ENCODE data around the gene ELOVL6.
"Not testable (repeated sequence)": the region's sequence is repeated elsewhere in the genome, so short reads cannot be mapped to it uniquely, and the experiment has no call there.

Gene ELOVL6

DNA sequence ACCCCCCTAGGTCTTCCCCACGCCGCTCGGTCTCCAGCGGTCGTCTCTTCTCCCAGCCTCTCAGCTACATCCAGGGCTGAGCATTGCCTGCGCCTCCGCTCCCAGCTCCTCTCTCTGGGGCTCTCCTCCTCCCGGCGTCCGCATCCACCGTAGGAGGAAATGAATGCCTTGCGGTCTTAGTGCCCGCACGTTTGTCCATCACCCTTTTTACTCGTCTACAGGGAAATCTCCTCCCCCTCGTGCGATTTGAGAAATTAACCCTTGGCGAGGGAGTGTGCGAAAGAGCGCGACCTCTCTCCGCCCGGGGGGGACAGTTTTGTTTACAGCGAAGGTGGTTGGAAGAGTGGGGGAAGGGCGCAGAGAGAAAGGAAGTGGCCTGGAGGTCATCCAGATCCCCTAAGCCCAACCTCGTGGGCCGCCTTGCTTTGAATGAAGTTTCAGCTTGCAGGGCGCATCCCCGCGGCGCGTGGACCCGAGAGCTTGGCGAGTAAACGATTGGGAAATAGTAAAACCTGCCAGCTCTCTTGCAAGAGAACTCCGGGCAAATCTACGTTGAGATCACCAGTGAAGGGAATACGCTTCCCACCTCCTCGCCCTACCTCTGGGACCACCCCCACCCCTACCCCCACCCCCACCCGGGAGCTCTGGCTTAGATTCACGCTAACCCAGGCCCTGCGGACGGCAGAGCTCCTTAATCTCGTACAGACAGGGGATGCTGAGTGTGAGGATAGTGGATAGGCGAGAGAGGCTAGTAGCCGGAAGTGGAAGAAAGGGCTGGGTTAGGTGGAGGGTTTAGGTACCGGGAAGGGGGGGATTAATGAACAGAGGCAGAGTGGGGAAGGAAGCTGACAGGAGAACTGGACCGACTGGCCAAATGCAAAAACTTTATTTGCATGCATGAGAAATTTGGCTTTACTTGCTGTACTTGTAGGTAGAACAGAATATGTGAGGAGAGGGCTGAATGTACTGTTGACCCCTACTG, at the start of gene ELOVL6:
ELOVL6 (minus strand) TSS at position 181 of the 982 bp plus-strand sequence. CDS start 280 bp downstream, outside the sequence.
- peak; percentile 80 for DNase-seq

- DNase-seq: no peak
Observed at GRCh38 chr4:110248100-110248499, 49.7 kb upstream of the ELOVL6 start.

DNA sequence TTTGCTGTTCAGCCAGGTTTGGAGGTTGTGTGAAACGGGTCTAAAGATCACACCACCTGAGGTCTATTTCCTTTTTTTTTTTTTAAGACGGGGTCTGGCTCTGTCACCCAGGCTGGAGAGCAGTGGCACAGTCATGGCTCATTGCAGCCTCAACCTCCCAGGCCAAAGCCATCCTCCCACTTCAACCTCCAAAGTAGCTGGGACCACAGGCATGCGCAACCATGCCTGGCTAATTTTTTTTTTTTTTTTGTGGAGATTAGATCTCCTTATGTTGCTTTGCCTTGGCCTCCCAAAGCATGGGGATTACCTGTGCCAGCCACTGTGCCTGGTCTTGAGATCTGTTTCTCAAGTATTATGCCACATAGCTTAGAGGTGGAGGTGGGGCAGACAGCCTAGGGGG, 49.2 kb upstream of the ELOVL6 start:
- DNase-seq: no peak

DNA sequence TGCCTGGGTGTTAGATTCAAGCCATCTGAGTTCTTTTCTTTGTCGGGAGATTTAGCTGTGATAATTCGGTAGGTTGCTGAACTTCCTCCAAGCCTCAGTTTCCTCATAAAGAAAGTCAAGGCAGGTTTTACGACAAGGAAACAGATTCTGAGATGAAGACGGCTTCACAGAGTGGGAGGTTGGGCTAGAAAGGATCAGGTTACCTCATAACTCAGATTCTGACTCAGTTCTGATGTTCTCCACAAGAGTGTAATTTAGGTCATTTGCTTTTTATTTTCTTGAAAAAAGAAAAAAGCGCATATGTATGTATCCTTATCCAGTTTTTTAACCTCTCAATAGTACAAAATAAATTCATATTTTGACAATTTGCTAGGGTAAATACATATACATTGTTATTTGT, 47.2 kb upstream of the ELOVL6 start:
- DNase-seq: no peak

- DNase-seq: no peak
Observed at GRCh38 chr4:110236324-110236723, 37.9 kb upstream of the ELOVL6 start.

- DNase-seq: not testable (repeated sequence)
Observed at GRCh38 chr4:110233581-110233980, 35.2 kb upstream of the ELOVL6 start.

DNA sequence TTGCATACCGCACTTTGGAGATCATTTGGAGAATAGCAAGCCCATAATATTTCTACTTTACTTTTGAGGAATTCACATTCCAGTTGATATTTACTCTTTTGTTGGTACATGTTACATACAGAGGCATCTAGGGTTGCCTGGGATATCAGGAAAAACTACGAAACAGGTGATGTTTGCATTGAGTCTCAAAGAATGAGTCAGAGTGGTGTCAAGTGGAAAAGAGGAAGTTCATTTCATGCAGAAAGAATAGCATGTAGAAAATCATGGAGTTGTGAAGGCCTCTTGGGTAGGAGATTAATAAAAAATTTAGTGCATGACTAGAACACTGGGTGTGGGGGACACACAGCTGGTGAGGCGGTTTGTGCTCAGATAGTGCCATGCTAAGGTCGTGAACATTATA, 33.5 kb upstream of the ELOVL6 start:
- no peak for DNase-seq

DNA sequence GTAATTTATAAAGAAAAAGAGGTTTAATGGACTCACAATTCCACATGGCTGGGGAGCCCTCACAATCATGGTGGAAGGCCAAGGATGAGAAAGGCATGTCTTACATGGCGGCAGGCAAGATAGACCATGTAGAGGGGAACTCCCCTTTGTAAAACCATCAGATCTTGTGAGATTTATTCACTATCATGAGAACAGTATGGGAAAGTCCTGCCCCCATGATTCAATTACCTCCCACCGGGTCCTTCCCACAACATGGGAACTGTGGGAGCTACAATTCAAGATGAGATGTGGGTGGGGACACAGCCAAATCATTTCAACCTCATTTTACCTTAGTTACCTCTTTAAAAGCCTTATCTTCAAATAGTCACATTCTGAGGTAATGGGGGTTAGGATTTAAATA, 30.9 kb upstream of the ELOVL6 start:
- no peak for DNase-seq

- no peak for DNase-seq
Observed at GRCh38 chr4:110224812-110225211, 26.4 kb upstream of the ELOVL6 start.

DNA sequence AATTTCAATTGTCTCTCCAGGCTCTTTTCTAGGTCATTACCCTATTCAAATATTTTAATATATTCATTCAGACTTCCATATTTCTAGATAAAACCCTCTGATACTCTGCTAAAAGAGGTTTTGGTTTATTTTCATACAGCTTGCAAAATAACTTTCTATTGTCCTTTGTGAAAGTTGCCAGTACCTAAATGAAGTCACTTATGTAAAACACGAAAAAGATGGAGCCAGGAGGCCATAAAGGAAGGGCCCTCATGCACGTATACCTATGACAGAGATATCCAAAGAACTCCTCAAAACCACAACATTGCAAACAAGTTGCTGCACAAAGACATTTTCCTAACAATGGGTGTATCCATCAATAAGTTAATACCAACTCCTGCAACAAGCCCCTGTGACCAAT, 25.7 kb upstream of the ELOVL6 start:
- DNase-seq: no peak

DNA sequence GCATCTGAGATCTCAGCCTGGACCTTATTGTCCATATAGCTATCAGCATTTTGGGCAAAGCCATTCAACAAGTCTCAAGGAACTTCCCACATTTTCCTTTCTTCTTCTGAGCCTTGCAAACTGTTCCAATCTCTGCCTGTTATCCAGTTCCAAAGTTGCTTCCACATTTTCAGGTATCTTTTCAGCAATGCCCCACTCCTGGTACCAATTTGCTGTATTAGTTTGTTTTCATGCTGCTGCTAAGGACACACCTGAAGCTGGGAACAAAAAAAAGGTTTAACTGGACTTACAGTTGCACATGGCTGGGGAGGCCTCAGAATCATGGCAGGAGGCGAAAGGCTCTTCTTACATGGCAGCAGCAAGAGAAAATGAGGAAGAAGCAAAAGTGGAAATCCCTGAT, 20.5 kb upstream of the ELOVL6 start:
- not testable (repeated sequence) for DNase-seq

- not testable (repeated sequence) for DNase-seq
Observed at GRCh38 chr4:110217181-110217580, 18.8 kb upstream of the ELOVL6 start.

DNA sequence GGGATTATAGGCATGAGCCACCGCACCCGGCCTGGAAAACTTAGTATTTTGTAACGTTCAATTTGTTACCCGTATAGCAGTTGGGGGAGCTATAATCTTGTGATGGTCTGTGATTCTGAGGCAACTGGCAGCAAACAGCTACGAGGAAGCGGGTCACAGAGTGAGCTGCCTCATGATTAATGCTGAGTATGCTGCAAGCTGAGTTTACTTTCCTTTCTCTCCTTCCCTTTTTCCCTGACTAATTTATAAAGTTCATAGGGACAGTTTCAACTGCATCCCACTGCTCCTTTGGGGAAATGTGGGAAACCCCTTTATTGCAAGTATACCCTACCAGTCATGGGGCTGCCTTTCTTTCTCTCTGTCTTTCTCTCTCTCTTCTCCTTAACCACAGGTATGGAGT, 17.7 kb upstream of the ELOVL6 start:
- no peak for DNase-seq

DNA sequence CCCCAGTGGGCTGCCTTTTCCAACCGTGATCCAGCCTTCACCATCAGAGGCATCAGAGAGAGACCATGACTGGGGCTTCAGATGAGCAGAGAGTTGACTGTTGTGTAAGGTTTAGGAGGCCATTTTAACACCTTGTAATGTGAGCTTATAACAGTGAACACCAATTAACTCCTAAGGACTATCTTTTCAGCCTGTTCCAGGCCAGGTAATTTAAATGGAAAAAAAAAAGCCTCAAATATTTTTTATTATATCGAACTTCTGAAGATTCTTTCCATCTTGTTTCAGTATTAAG, 13.3 kb upstream of the ELOVL6 start:
- no peak for DNase-seq

GRCh38 chr4:110211007-110211769, 12.8 kb upstream of the ELOVL6 start:
- DNase-seq: no peak

DNA sequence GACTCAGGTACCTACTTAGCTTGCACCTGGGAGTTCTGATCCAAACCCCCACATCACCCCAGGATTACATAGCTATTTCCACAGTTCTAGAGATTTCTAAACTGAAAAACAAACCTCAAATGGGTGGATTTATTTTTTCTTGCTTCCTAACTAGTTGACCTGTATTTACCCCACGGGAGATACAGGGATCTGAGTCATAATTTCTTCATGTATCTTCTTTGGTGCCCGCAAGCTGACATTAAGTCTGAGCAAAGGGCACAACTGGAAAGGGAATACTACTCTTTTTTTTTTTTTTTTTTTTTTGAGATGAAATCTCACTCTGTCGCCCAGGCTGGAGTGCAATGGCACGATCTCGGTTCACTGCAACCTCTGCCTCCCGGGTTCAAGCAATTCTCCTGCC, 10.0 kb upstream of the ELOVL6 start:
- no peak for DNase-seq

- no peak for DNase-seq
Observed at GRCh38 chr4:110207233-110207632, 8.8 kb upstream of the ELOVL6 start.

- DNase-seq: no peak
Observed at GRCh38 chr4:110202024-110202423, 3.6 kb upstream of the ELOVL6 start.

DNA sequence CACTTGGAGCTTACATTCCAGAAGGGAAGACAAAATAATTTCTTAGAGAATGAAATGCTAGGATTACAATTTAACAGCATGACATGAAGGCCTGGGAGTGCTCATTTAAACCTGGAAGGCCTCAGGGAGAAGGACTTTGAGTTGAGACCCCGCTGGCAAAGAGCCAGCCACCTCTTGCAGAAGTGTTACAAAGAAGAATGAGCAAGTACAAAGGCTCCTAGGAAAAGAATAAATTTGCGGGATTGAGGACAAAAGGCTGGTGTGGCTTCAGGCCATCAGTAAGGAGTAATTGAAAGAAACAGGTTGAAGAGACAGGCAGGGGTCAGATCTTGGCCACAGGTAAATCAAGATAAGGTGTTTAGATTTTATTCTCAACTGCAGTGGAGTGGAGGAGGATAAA, 3.1 kb upstream of the ELOVL6 start:
- no peak for DNase-seq

DNA sequence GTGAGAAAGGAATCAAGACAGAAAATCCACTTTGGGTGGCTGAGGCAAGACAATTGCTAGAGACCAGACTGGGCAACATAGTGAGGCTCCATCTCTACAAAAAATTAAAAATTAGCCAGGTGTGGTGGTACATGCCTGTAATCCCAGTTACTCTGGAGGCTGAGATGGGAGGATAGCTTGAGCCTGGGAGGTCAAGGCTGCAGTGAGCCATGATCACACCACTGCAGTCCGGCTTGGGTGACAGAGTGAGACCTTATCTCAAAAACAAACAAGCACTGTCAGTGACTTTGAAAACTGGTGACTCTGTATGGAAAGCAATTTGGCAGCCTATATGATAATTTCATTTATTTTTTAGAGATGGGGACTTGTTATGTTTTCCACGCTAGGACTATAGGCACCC, 2.3 kb upstream of the ELOVL6 start:
- DNase-seq: no peak

DNA sequence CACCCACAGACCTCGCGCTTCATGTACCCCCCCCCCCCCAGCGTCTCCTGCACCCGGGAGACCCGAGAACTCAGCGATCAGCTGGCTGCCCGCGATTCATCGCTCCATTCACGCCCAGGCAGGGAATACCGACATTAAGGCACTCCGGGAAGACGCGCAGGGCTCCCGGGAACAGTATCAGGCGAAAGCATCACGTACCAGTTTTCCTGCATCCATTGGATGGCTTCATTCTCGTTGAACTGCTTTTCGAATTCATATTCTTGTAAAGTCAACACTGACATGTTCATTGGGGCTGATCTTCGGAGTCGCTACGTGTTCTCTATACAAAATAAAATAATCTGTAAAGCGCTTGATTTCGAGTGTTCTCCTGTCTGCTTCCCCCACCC, 373 bp downstream of the ELOVL6 start:
- peak; percentile 46 for DNase-seq

DNA sequence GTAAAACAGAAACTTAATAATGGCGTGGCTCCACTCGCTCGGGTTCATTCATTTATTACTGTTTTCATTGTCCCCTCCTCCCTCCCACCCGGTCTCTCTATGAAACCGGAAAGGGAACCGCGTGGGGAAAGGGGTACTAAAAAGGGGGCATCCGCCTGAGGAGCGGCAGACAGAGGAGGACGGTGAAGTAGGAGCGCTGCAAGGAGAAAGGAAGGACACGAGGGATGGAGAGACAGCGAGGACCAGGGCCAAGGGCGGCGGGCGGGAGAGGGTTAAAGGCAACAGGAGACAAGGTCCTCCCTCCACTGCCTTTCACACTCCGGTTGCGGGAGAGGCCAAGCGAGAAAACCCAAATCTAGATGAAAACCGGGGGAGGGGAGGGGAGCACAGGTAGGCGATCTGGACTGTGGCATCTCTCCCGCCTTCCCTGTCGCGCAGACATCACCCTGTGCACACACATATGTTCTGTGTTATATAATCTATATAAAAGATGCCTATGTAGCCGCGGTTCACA, 829 bp downstream of the ELOVL6 start:
- peak; percentile 82 for DNase-seq

DNA sequence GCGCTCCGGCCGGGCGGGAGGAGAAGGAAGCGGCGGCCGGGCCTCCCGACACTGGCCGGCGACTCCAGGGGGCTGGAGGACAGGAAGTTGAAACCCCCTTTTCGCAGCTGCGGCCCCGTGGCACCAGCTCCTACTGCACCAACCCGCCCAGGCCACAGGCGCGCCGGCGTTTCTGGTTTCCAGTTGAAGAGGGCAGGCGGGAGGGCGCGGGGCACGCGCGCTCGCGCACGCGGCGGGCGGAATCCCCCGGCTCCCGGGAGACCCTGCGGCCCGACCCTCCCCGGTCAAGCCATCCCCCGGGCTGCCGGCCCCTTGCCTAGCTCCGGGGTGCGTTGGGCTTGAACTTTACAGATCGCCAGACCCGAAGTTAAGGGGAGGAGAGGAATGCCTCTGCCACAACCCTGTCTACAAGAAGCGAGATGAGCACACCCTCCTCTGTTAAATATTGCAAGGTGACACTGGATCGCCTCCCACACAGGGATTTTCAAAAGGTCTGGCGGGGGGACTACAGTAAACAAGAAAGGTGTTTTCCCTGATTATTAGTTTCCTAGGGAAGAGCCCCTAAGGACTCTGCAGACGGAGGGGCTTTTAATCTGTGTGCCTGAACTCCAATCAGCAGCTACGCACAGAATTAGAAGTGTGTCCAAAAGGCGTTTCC, 1.4 kb downstream of the ELOVL6 start:
- peak; percentile 79 for DNase-seq

Data from left hindlimb (tissue), 1 donor.